SK-N-SH (cell line): Measurements from ENCODE around the gene ATCAY. TPM values are rescaled to one million over a fixed set of nuclear protein-coding genes. Genes with fewer than 3 reads are reported as not detected.

Experiments used
- CTCF ChIA-PET: fragments of 300-600, 350-600 bp; formaldehyde crosslinking; extraction: SDS; loops from one replicate; lab custom pipeline; 2021; lab: Yijun Ruan, JAX
- POLR2A ChIA-PET: fragments of 350-600 bp; sonication (Branson Sonifier 250); formaldehyde crosslinking; extraction: SDS; loops from one replicate; lab custom pipeline; 2020; ENCODE audit warnings: antibody characterized with exemption, inconsistent platforms; lab: Yijun Ruan, JAX
- DNase-seq: peaks from one replicate; pipeline ENCODE4 v3.0.0; 2012
- H2AFZ ChIP-seq: fragments of 200-600 bp; sonication (generic); 2 replicates; pipeline ENCODE4 v1.8.1; 2016; ENCODE audit warnings: antibody characterized with exemption, mild to moderate bottlenecking, low read depth
- H3F3A ChIP-seq: fragments of 200-600 bp; sonication (generic); replicated peaks from 2 replicates; pipeline ENCODE3; 2016; ENCODE audit warnings: antibody characterized with exemption, mild to moderate bottlenecking; ENCODE audit not compliant: insufficient read depth
- H3K27ac ChIP-seq, 2 experiments: fragments of 200-500 bp in 1 of 2; fragments of 200-600 bp in 1 of 2; sonication (Bioruptor generic) in 1 of 2; sonication (generic), shearing (Covaris generic) in 1 of 2; 2 replicates each; pipeline versions ENCODE4 v1.5.1 to v1.6.1; 2014 to 2016; ENCODE audit warnings: low read depth in 2 of 2, inconsistent platforms in 1 of 2, low read length in 1 of 2, mild to moderate bottlenecking in 1 of 2, mixed read lengths in 1 of 2
- H3K27me3 ChIP-seq: fragments of 200-600 bp; sonication (generic), shearing (Covaris generic); 2 replicates; pipeline ENCODE4 v1.6.1; 2016; ENCODE audit warnings: mixed run types; ENCODE audit not compliant: insufficient read depth
- H3K36me3 ChIP-seq, 2 experiments: fragments of 200-500 bp in 1 of 2; fragments of 200-600 bp in 1 of 2; sonication (Bioruptor generic) in 1 of 2; sonication (generic) in 1 of 2; replicated peaks in 1 of 2; 2 replicates each; pipeline versions ENCODE3 to v1.5.1; 2014 to 2016; ENCODE audit warnings: low read length in 1 of 2, mild to moderate bottlenecking in 1 of 2; ENCODE audit not compliant: insufficient read depth in 2 of 2, control insufficient read depth in 1 of 2
- H3K4me1 ChIP-seq, 2 experiments: fragments of 200-500 bp in 1 of 2; fragments of 200-600 bp in 1 of 2; sonication (Bioruptor generic) in 1 of 2; sonication (generic), shearing (Covaris generic) in 1 of 2; 2 replicates each; pipeline versions ENCODE4 v1.5.1 to v1.6.1; 2014 to 2016; ENCODE audit warnings: low read depth in 1 of 2, low read length in 1 of 2, mixed run types in 1 of 2; ENCODE audit not compliant: insufficient read depth in 2 of 2, control insufficient read depth in 1 of 2
- H3K4me2 ChIP-seq: fragments of 200-600 bp; sonication (generic), shearing (Covaris generic); 2 replicates; pipeline ENCODE4 v1.6.1; 2017; ENCODE audit warnings: mixed run types
- H3K4me3 ChIP-seq, 2 experiments: fragments of 200-500 bp in 1 of 2; fragments of 200-600 bp in 1 of 2; sonication (Bioruptor generic) in 1 of 2; sonication (generic), shearing (Covaris generic) in 1 of 2; 2 replicates each; pipeline versions ENCODE4 v1.5.1 to v1.8.1; 2014 to 2016; ENCODE audit warnings: low read depth in 2 of 2, inconsistent platforms in 1 of 2, low read length in 1 of 2, mild to moderate bottlenecking in 1 of 2, mixed read lengths in 1 of 2, moderate library complexity in 1 of 2
- H3K79me2 ChIP-seq: fragments of 200-600 bp; sonication (generic); 2 replicates; pipeline ENCODE4 v1.8.1; 2017; ENCODE audit warnings: mild to moderate bottlenecking; ENCODE audit not compliant: insufficient read depth
- H3K9ac ChIP-seq: fragments of 200-600 bp; sonication (generic); 2 replicates; pipeline ENCODE4 v1.6.1; 2017; ENCODE audit warnings: mixed run types
- H3K9me2 ChIP-seq: fragments of 200-600 bp; sonication (generic); 2 replicates; pipeline ENCODE4 v1.6.1; 2017; ENCODE audit warnings: mixed run types
- H3K9me3 ChIP-seq: fragments of 200-600 bp; sonication (generic); 2 replicates; pipeline ENCODE4 v1.6.1; 2017; ENCODE audit warnings: mixed run types, mild to moderate bottlenecking, moderate library complexity
- H4K20me1 ChIP-seq: fragments of 200-600 bp; sonication (generic); 2 replicates; pipeline ENCODE4 v1.6.1; 2017; ENCODE audit warnings: mild to moderate bottlenecking, mixed run types; ENCODE audit not compliant: insufficient read depth
- ELF1 ChIP-seq: IDR thresholded peaks from 2 replicates; pipeline ENCODE4 v1.4.0; 2012
- EP300 ChIP-seq, 2 experiments: IDR thresholded peaks; 2 replicates each; pipeline versions ENCODE4 v1.4.0 to v1.6.1; 2012; ENCODE audit warnings: borderline replicate concordance in 1 of 2, low read depth in 1 of 2, low read length in 1 of 2
- EZH2phosphoT487 ChIP-seq: fragments of 200-600 bp; sonication (generic); IDR thresholded peaks from 2 replicates; pipeline ENCODE4 v1.6.1; 2017; ENCODE audit warnings: low read depth, mixed run types, mild to moderate bottlenecking, antibody characterized with exemption, moderate library complexity, borderline replicate concordance
- GABPA ChIP-seq: IDR thresholded peaks from 2 replicates; pipeline ENCODE4 v1.4.0; 2012; ENCODE audit warnings: low read depth, mild to moderate bottlenecking
- GATA2 ChIP-seq: sonication (generic); formaldehyde crosslinking; IDR thresholded peaks from 2 replicates; pipeline ENCODE4 v1.5.0; 2020; ENCODE audit warnings: mild to moderate bottlenecking, missing genetic modification reagents
- IRF3 ChIP-seq: fragments of 150-350 bp; IDR thresholded peaks from 2 replicates; pipeline ENCODE4 v1.6.1; 2016; ENCODE audit warnings: mild to moderate bottlenecking, low read depth, low read length
- JUND ChIP-seq: IDR thresholded peaks from 2 replicates; pipeline ENCODE4 v1.4.0; 2012
- MXI1 ChIP-seq: IDR thresholded peaks from 2 replicates; pipeline ENCODE4 v1.6.1; 2012; ENCODE audit warnings: mild to moderate bottlenecking, low read depth, low read length, improper control_type of control experiment
- NFIC ChIP-seq: IDR thresholded peaks from 2 replicates; pipeline ENCODE4 v1.4.0; 2012; ENCODE audit warnings: borderline replicate concordance
- NRF1 ChIP-seq: IDR thresholded peaks from 2 replicates; pipeline ENCODE4 v1.6.1; 2012; ENCODE audit warnings: low read depth, mild to moderate bottlenecking, low read length
- RFX5 ChIP-seq: IDR thresholded peaks from 2 replicates; pipeline ENCODE4 v1.6.1; 2012; ENCODE audit warnings: mild to moderate bottlenecking, improper control_type of control experiment, low read length
- TCF12 ChIP-seq: IDR thresholded peaks from 2 replicates; pipeline ENCODE4 v1.4.0; 2012
- USF1 ChIP-seq: IDR thresholded peaks from 2 replicates; pipeline ENCODE4 v1.4.0; 2012; ENCODE audit warnings: low read depth, borderline replicate concordance
- ZBTB33 ChIP-seq: IDR thresholded peaks from 2 replicates; pipeline ENCODE4 v1.4.0; 2012; ENCODE audit warnings: low read depth, borderline replicate concordance
- WGBS: methylation state at CpG from one replicate; pipeline ENCODE4 v1.1.6; 2017; ENCODE audit warnings: low lambda C conversion rate; 5-methylcytosine and 5-hydroxymethylcytosine counted together
- polyA plus RNA-seq, 3 experiments: library from polyadenylated mRNA; depleted of rRNA; stranded (reverse); fragments of >200 nt; gene quantifications; 2 replicates each; pipeline ENCODE4 v1.2.3, GENCODE V29; 2012

Gene ATCAY
- polyA plus RNA-seq, 1 of the 3 experiments (the other 2 are of a cell fraction), result 0.84 TPM

- no peaks in the 10 kb centered on the region for H4K20me1 ChIP-seq
- H3K4me3 ChIP-seq, result no peak overlapping the region
- no peak for TF ChIP-seq GATA2 (CRISPR knock-in tag)
- no peak for TF ChIP-seq USF1
- no peak for TF ChIP-seq EZH2phosphoT487
- TF ChIP-seq JUND, result no peak
- TF ChIP-seq TCF12, result no peak
- TF ChIP-seq ZBTB33, result no peak
- no peak for TF ChIP-seq ELF1
- TF ChIP-seq IRF3, result no peak
- TF ChIP-seq GABPA, result no peak
- no peak for TF ChIP-seq RFX5
- no peak for TF ChIP-seq NFIC
- TF ChIP-seq EP300 (IDR thresholded peaks at IDR 0.05; ENCODE audit: borderline replicate concordance in 1 of 2, low read depth in 1 of 2, low read length in 1 of 2), result no peak
- TF ChIP-seq MXI1, result no peak
- TF ChIP-seq NRF1, result no peak
- H3K27ac ChIP-seq, result no peak overlapping the region
- CTCF ChIA-PET, result no interaction called here
- no peaks in the 10 kb centered on the region for H3K4me1 ChIP-seq
- POLR2A ChIA-PET, result no interaction called here
- no peaks in the 10 kb centered on the region for H3K27me3 ChIP-seq
- no peak overlapping the region for H2AFZ ChIP-seq
- no peak overlapping the region for H3K9ac ChIP-seq
- no peaks in the 10 kb centered on the region for H3K9me2 ChIP-seq
- no peaks in the 10 kb centered on the region for H3K79me2 ChIP-seq
- DNase-seq, result no peak
- H3K9me3 ChIP-seq, result no peaks in the 10 kb centered on the region
- H3K4me2 ChIP-seq, result no peak overlapping the region
- no peaks in the 10 kb centered on the region for H3F3A ChIP-seq
- 81% methylated on average over 14 of the region's 18 CpGs for WGBS
- no peaks in the 10 kb centered on the region for H3K36me3 ChIP-seq
These were observed 19.2 kb downstream of the ATCAY start for GRCh38 chr19:3899531-3900294.
